Measurements from ENCODE around the gene FGF12.

DNA sequence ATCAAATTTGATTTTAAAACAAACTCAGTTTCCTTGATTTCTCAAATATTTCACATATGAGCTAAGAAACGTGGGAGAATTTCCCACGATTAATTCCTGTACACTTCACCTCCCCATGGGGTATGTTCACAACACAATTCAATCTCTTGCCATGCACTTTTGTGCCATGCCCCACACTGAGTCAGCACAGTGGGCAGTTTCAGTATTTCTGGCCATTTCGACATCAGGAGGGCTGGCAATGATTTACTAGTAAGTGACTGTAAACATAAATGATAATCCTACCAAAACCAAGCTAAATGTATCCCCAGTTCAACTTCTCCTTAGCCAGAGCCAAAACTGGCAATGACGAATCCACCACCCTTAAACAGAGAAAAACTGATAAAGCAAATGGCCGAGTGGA, 293.6 kb downstream of the FGF12 start:
- TF ChIP-seq ZNF274 (IDR thresholded peaks at IDR 0.05; ENCODE audit: low read depth, low read length) (no peak), SUZ12 (IDR thresholded peaks at IDR 0.05; ENCODE audit: extremely low read depth, insufficient read depth, insufficient read length) (no peak), YY1 (IDR thresholded peaks at IDR 0.05; ENCODE audit: insufficient read depth, insufficient read length) (no peak)
